ENCODE results near the gene KCNMB4. TPM values are rescaled to one million over a fixed set of nuclear protein-coding genes. Genes with fewer than 3 reads are reported as not detected.
A peak's percentile ranks its signal among the peaks of the same experiment; 100 is the strongest.

KCNMB4 gene
- total and polyA plus RNA-seq, 2 donors (not counting 1 experiment from before 2014, with no cell fraction given), result 0.66 to 0.67 TPM

GRCh38 chr12:70365398-70365647, 767 bp upstream of the KCNMB4 start:
- peak overlapping the region in 4 of 5 experiments; percentile 74 to 93 (median 76) for H3K4me3 ChIP-seq (ENCODE audit: control extremely low read depth in 1 of 5, extremely low read depth in 1 of 5, insufficient read depth in 1 of 5, low read depth in 2 of 5, low read length in 4 of 5)
- peaks cover 6% of the 10 kb centered on the region for H3K27me3 Mint-ChIP-seq
- ATAC-seq (ENCODE audit: low read depth), result no peak
- H3K9me3 ChIP-seq (ENCODE audit: control extremely low read depth in 1 of 3, control insufficient read depth in 2 of 3, insufficient read depth in 1 of 3, low read length in 2 of 3), result no peaks in the 10 kb centered on the region
- peaks cover 17 to 18% of the 10 kb centered on the region in 2 donors for H3K4me1 ChIP-seq (ENCODE audit: control insufficient read depth in 2 of 2, insufficient read depth in 2 of 2, low read length in 2 of 2)
- intact Hi-C loops (cut with micrococcal nuclease), result loop anchor here (5.0 kb wide), 1 partner anchor 628 kb away; the partner anchor contains the start of gene RAB3IP
- no peak for DNase-seq
- ChIA-PET POLR2A (no interaction called here), CTCF (no interaction called here)
- peak overlapping the region; percentile 61 for H3K27ac Mint-ChIP-seq
- H3K4me1 Mint-ChIP-seq, result peaks cover 18% of the 10 kb centered on the region
- H3K36me3 ChIP-seq (replicated peaks in 1 of 2; ENCODE audit: control extremely low read depth in 1 of 2, control insufficient read depth in 1 of 2, extremely low read depth in 1 of 2, insufficient read depth in 2 of 2, low read length in 1 of 2), result no peaks in the 10 kb centered on the region
- peak overlapping the region; percentile 93 for H3K4me2 ChIP-seq (replicated peaks; ENCODE audit: low read depth, low read length, poor library complexity, severe bottlenecking)
- H2AFZ ChIP-seq (ENCODE audit: insufficient read depth, low read depth, low read length, poor library complexity, severe bottlenecking), result peak overlapping the region; percentile 88
- H3K4me3 Mint-ChIP-seq, result peak overlapping the region; percentile 83
- H3K79me2 ChIP-seq (ENCODE audit: control insufficient read depth, insufficient read depth, low read length), result no peaks in the 10 kb centered on the region
- H3K9ac ChIP-seq (ENCODE audit: low read length), result peak overlapping the region; percentile 77
- WGBS (ENCODE audit: insufficient coverage), result 2% methylated on average over 6 of the region's 6 CpGs
- no peaks in the 10 kb centered on the region for H4K20me1 ChIP-seq (ENCODE audit: control insufficient read depth, insufficient read depth, low read length, poor library complexity, severe bottlenecking)
- TF ChIP-seq, protein P1, sequence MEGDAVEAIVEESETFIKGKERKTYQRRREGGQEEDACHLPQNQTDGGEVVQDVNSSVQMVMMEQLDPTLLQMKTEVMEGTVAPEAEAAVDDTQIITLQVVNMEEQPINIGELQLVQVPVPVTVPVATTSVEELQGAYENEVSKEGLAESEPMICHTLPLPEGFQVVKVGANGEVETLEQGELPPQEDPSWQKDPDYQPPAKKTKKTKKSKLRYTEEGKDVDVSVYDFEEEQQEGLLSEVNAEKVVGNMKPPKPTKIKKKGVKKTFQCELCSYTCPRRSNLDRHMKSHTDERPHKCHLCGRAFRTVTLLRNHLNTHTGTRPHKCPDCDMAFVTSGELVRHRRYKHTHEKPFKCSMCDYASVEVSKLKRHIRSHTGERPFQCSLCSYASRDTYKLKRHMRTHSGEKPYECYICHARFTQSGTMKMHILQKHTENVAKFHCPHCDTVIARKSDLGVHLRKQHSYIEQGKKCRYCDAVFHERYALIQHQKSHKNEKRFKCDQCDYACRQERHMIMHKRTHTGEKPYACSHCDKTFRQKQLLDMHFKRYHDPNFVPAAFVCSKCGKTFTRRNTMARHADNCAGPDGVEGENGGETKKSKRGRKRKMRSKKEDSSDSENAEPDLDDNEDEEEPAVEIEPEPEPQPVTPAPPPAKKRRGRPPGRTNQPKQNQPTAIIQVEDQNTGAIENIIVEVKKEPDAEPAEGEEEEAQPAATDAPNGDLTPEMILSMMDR (IDR thresholded peaks at IDR 0.05), result no peak
- no peak for TF ChIP-seq EZH2 (IDR thresholded peaks at IDR 0.05; ENCODE audit: borderline replicate concordance, insufficient read depth, low read depth, low read length, poor library complexity, severe bottlenecking)
- H3K27me3 ChIP-seq (replicated peaks in 1 of 4; ENCODE audit: control extremely low read depth in 1 of 4, control insufficient read depth in 3 of 4, insufficient read depth in 4 of 4, low read length in 3 of 4), result peaks cover 0 to 13% (median 9%) of the 10 kb centered on the region in 4 experiments
- H3K27ac ChIP-seq (ENCODE audit: low read length in 2 of 2), result no peak overlapping the region
- no peaks in the 10 kb centered on the region for H3K9me3 Mint-ChIP-seq (ENCODE audit: insufficient read depth)

DNA sequence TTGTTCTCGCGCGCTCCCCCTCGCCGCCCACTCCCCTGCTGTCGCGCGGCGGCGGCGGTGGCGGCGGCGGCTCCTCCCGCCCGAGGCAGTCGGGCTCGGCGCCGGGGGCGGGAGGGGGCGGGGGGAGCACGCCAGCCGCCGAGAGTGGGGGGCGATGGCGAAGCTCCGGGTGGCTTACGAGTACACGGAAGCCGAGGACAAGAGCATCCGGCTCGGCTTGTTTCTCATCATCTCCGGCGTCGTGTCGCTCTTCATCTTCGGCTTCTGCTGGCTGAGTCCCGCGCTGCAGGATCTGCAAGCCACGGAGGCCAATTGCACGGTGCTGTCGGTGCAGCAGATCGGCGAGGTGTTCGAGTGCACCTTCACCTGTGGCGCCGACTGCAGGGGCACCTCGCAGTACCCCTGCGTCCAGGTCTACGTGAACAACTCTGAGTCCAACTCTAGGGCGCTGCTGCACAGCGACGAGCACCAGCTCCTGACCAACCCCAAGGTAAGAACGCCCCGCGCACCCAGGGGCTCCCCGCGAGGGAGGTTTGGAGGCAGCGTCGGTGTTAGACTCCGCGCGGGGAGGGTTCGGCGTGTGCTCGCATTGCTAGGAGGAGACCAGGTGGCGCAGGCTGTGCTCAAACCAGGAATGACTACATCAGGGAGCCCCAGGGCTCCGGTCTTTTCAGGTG, 629 bp downstream of the KCNMB4 start:
- DNase-seq (peak; percentile 78), ATAC-seq (ENCODE audit: low read depth) (peak; percentile 48)
- Histone ChIP-seq H2AFZ (ENCODE audit: insufficient read depth, low read depth, low read length, poor library complexity, severe bottlenecking) (peak overlapping the region; percentile 88), H3K9me3 (ENCODE audit: control extremely low read depth in 1 of 3, control insufficient read depth in 2 of 3, insufficient read depth in 1 of 3, low read length in 2 of 3) (no peaks in the 10 kb centered on the region), H3K4me2 (replicated peaks; ENCODE audit: low read depth, low read length, poor library complexity, severe bottlenecking) (peak overlapping the region; percentile 93), H3K27me3 (replicated peaks in 1 of 4; ENCODE audit: control extremely low read depth in 1 of 4, control insufficient read depth in 3 of 4, insufficient read depth in 4 of 4, low read length in 3 of 4) (peaks cover 0 to 13% (median 9%) of the 10 kb centered on the region in 4 experiments), H3K4me1 (ENCODE audit: control insufficient read depth in 2 of 2, insufficient read depth in 2 of 2, low read length in 2 of 2) (peaks cover 17 to 18% of the 10 kb centered on the region in 2 donors), H3K79me2 (ENCODE audit: control insufficient read depth, insufficient read depth, low read length) (no peaks in the 10 kb centered on the region), H3K4me3 (ENCODE audit: control extremely low read depth in 1 of 5, extremely low read depth in 1 of 5, insufficient read depth in 1 of 5, low read depth in 2 of 5, low read length in 4 of 5) (peak overlapping the region; percentile 70 to 93 (median 76)), H3K36me3 (replicated peaks in 1 of 2; ENCODE audit: control extremely low read depth in 1 of 2, control insufficient read depth in 1 of 2, extremely low read depth in 1 of 2, insufficient read depth in 2 of 2, low read length in 1 of 2) (no peaks in the 10 kb centered on the region), H3K27ac (ENCODE audit: low read length in 2 of 2) (no peak overlapping the region), H4K20me1 (ENCODE audit: control insufficient read depth, insufficient read depth, low read length, poor library complexity, severe bottlenecking) (no peaks in the 10 kb centered on the region), H3K9ac (ENCODE audit: low read length) (peak overlapping the region; percentile 77)
- no peak for TF ChIP-seq EZH2 (IDR thresholded peaks at IDR 0.05; ENCODE audit: borderline replicate concordance, insufficient read depth, low read depth, low read length, poor library complexity, severe bottlenecking)
- TF ChIP-seq, protein P1 (IDR thresholded peaks at IDR 0.05), result no peak
- H3K27me3 Mint-ChIP-seq, result peaks cover 6% of the 10 kb centered on the region
- H3K9me3 Mint-ChIP-seq (ENCODE audit: insufficient read depth), result no peaks in the 10 kb centered on the region
- WGBS (ENCODE audit: insufficient coverage), result under 1% methylated on average over 69 of the region's 69 CpGs
- intact Hi-C loops (cut with micrococcal nuclease), result loop anchor here (2.0 to 5.0 kb wide), 3 partner anchors 40 to 629 kb away; partner anchors contain the start of genes CNOT2 and RAB3IP
- H3K27ac Mint-ChIP-seq, result peak overlapping the region; percentile 70
- H3K4me1 Mint-ChIP-seq, result peaks cover 18% of the 10 kb centered on the region
- peak overlapping the region; percentile 96 for H3K4me3 Mint-ChIP-seq
- ChIA-PET POLR2A (no interaction called here), CTCF (no interaction called here)

Data from B cell (primary cell).